GM18870 (cell line): ENCODE measurements around the gene NCF2.
"Not testable (repeated sequence)": the region's sequence is repeated elsewhere in the genome, so short reads cannot be mapped to it uniquely, and the experiment has no call there.

Source experiments
- ATAC-seq: cut with Tn5 transposase; IDR thresholded peaks from one replicate; pipeline ENCODE4 v1.9.1; 2021; ENCODE audit warnings: moderate library complexity; ENCODE audit not compliant: unreplicated experiment

NCF2 gene

DNA sequence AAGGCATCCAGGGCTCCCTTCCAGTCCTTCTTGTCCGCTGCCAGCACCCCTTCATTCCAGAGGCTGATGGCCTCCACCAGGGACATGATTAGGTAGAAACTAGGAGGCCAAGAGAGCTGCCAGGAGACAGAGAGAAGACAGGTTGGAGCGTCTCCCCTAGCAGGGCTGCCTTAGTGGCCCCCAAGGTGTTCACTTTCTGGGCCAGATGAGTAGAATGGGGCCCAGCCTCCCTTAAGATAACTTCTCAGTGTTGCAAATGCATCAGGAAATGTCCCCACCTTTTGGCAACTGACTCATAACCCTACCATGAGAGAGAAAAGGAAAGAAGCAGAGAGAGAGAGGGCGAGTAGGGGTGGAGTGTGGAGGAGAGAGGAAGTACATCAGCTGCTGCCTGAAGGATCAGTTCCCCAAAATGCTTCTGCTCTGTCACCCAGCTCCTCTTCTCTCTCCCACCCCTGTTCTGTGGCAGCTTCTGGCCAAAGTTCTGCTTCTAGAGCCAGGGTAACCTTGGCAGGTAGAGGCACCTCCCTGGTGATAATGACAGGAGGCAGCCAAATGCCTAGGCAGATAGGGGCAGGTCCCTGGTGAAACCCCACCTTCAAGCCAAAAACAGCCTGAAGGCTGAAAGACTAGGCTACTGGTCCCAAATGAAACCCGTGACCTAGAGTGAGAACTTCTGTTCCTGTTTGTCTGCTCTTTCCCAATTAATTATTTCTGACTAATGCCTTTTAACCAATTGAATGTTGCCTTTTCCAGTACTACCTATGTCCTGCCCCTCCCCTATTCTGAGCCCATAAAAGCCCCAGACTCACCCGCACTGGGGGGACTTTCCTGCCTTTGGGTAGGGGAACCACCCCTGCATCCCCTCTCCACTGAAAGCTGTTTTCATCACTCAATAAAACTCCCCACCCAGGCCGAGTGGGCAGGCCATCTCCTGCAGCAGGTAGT lies at the start of gene NCF2:
Gene NCF2, minus strand, starts transcription at position 216 of the 948 bp plus-strand sequence. Its CDS starts 130 bp downstream, at position 86.
- ATAC-seq, result peak; percentile 80

DNA sequence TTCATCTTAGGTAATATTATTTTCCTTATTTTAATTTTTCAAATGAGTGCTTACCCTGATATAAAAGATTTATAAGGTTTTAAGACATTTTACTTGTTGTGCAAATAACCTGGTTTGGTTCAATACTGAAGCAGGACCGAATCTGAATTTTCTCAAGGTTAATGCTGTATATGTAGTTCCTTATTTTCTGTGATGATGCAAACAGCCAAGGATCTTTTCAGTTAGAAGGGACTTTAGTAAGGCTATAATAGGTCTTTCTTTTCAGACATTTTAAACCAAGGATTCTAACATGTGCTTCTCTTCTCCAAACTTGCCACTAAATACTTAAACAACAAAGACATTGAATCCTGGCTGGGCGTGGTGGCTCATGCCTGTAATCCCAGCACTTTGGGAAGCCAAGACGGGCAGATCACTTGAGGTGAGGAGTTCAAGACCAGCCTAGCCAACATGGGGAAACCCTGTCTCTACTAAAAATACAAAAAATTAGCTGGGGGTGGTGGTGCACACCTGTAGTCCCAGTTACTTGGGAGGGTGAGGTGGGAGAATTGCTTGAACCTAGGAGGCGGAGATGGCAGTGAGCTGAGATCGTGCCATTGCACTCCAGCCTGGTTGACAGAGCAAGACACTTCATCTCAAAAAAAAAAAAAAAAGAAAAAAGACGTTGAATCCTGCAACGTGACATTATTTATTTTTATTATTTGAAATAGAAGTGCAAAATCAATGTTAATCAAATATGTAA lies 48.6 kb upstream of the NCF2 start:
- ATAC-seq, result no peak

DNA sequence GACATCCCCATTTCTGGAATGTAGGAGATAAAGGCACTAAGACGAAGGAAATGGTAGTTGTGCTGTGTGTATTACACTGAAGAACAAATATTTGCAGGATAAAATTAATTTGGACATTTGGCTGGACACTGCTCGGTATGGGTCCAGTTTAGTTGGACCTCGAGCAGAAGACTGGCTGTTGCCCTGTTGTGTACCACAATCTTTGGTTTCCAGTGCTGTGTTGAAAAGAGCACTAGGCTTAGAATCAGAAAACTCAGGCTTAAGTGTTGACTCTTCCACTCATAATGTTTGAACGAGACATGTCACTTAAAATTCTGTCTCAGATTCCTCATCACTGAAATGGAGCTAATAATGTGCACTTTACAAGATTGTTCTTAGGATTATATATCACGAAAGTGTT lies 46.5 kb upstream of the NCF2 start:
- no peak for ATAC-seq

GRCh38 chr1:183636334-183636682 lies 46.0 kb upstream of the NCF2 start:
- ATAC-seq, result peak; percentile 2

- peak; percentile 59 for ATAC-seq
Measured at GRCh38 chr1:183635606-183636333, 45.5 kb upstream of the NCF2 start, which contains the start of gene ARPC5. Gene ARPC5 (minus strand): TSS chr1:183635783. CDS start chr1:183635659, 124 bp downstream.

GRCh38 chr1:183635099-183635605 lies 44.9 kb upstream of the NCF2 start:
- no peak for ATAC-seq

GRCh38 chr1:183634429-183635065 lies 44.3 kb upstream of the NCF2 start:
- ATAC-seq, result no peak

DNA sequence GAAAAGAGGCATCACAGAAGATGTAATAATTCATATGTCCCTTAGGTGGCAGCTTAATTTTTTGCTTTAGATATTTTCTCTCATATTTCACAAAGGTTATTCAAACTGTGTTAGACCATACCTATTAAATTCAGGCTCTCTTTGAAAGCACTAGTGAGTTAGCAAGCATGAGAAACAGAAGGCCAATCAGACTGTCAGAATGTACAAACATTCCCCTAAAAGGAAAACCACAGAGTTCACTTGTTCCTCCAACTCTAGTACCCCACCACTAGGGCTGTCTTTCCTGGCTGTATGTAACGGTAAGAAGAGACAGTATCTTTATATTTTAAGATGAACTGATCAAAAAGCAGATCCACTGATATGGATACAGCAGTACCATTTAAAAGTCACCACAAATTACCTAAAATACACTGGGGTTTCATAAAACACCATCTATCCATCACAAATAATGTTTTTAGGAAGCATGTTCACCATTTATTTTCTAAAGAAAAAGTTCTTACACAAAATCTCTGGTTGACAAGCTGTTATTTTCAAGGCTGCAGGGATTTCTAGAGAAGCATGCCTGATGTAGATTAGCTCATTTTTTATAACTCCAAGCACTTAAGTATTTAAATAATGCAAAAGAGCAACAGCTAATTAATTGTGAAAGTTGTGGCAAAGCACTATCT lies 43.6 kb upstream of the NCF2 start:
- peak; percentile 67 for ATAC-seq

GRCh38 chr1:183632964-183633363 lies 42.7 kb upstream of the NCF2 start:
- ATAC-seq, result no peak

DNA sequence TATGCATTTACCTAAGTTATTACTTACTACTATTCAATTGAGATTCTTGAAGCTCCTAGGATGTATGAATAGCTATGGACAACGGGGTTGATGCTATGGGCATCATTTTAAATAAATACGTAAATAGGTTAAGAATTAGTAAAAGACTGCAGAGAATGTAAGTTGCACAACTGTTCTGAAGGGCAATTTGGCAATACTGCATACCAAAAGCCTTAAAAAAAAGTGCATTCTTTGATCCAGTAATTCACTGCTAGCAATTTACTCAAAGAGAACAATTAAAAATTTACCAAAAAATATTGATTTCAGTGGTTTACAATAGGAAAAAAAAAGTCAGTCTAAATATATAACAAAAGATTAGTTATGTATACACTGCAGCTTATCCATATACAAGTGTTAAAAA lies 41.9 kb upstream of the NCF2 start:
- ATAC-seq, result no peak

DNA sequence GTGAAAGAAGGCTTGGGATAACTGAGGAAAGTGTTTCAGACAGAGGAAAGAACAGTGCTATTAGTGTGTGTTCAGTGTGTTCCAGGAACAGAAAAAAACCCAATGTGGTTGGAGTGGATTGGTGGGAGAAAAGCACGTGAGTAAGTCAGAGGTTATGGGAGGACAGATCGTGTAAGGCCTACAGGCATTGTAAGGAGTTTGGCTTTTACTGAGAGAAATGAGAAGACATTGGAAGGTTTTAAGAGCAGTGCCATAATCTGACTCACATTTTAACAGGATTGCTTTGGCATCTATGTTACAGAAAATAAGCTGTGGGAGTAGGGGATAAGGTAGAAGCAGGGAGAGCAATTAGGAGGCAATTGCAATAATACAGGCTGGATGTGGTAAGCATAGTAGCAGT lies 40.5 kb upstream of the NCF2 start:
- no peak for ATAC-seq

DNA sequence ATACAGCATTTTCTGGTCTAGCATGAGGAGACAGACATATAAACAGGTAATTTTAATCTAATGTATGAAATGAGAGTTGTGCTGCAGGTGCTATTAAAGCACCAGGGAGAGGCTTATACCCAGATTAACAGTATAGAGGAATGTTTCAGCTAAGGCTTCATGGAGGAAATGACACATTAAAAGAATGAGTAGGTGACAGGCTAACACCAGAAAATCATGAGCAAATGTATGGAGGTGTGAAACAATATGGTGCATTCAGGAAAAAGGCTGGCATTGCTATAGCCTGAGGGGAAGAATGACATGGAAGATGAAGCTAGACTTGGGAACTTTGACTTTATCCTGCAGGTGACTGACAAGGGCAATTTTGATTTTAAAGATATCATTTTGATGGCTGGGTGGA lies 38.3 kb upstream of the NCF2 start:
- no peak for ATAC-seq

- not testable (repeated sequence) for ATAC-seq
Measured at GRCh38 chr1:183626236-183626635, 36.0 kb upstream of the NCF2 start.

DNA sequence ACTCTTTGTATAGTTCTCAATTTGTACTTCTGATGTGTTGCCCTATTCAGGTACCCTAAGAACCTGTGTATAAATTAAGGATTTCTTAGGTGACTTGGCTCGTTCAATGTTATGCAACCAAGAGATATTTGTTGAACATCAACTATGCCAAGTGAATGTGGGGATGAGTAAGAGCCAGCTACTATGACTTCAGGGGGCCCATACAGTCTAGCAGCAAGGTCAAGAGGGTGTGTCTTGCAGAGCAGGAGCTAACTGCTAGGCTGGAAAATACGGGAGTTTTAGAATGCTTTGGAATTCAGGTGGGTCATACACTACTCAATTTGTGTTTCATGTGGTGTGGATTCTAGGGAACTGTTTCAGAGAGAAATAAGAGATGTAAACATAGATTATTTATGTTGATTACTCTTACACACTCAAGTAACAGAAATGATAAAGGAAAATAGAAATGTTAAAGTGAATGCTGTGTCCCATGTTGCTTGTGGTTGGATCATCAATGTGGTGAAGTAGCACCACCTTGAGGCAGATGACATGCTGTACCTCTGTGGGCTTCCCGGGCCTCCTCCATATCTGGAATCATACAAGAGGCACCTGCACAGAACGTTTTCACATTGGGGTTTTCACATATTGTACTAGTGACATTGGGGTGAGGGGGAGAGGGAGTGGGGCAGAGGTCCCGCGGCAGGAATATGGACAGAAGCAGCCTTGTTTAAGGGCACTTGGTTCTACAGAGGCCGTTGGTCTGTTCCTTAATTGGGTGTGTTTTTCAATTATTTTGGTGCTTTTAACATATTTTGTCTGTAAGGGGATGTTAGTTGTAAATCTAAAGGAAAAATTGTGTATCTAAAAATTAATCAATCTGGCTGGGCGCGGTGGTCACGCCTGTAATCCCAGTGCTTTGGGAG lies 32.9 kb upstream of the NCF2 start:
- ATAC-seq, result peak; percentile 68

DNA sequence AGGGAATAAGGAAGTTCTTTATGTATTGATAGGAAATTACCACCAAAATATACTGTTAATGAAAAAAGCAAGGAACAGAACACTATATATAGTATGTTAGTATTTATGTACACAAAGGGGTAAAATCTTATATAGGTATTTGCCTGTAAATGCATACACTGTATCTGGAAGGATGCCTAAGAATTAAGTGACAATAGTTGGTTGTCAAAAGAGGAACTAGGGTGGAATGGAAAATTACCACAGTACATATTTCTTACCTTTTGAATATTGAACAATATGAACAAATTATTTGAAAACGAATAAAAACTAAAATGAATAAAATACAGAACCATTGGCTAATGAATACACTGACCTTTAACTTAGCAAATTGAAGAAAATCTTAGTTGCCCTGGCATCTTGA lies 31.8 kb upstream of the NCF2 start:
- ATAC-seq, result no peak

- ATAC-seq, result no peak
Measured at GRCh38 chr1:183620311-183620710, 30.1 kb upstream of the NCF2 start.

GRCh38 chr1:183619781-183620180 lies 29.5 kb upstream of the NCF2 start:
- no peak for ATAC-seq

DNA sequence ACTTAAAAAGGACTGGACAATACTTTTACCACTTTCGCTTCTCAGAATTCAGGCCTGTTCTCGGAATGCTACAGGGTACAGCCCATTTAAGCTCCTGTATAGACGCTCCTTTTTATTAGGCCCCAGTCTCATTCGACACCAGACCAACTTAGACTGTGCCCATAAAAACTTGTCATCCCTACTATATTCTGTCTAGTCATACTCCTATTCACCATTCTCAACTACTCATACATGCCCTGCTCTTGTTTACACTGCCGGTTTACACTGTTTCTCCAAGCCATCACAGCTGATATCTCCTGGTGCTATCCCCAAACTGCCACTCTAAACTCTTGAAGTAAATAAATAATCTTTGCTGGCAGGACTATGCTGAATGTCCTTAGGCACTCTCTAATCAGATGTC lies 27.9 kb upstream of the NCF2 start:
- not testable (repeated sequence) for ATAC-seq

DNA sequence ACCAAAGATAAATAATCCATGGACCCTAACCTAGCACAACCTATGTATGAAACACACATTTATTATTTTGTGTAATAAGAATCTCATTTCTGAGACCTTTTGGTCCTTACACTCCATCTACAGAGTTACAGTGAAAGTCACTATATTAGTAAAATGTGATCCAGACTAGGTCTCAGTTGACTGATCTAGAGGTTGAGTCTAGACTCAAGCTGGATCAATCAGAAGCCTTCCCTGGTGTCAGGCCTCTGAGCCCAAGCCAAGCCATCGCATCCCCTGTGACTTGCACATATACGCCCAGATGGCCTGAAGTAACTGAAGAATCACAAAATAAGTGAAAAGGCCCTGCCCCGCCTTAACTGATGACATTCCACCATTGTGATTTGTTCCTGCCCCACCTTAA lies 22.7 kb upstream of the NCF2 start:
- ATAC-seq, result not testable (repeated sequence)
